GM19239 (cell line): Measurements from ENCODE around the gene LTV1.

Experiments used
- DNase-seq: peaks from one replicate; pipeline ENCODE4 v3.0.0; 2011; ENCODE audit warnings: low spot score; ENCODE audit not compliant: insufficient read length
- FAIRE-seq: peaks from 2 replicates; lab custom pipeline; 2011; peaks lifted over from hg19 to GRCh38; lab: Jason Lieb, UNC

The LTV1 gene

DNA sequence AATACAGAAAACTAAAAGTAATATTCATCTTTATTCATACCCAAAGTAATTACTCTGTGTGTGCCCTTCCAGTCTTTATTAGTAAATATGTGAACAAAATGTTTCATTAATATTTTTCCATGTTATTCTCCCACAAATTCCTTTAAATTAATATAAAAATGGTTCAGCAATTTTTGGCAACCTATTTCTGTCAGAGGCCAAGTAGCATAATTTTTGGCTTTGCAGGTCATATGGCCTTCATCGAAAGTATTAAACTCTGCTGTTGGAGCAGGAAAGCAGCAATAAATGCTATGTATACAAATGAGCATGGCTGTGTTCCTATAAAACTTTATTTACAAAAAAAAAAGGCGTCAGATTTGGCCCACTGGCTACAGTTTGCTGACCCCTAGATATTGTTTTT lies 37.3 kb downstream of the LTV1 start:
- FAIRE-seq (no peak), DNase-seq (no peak)

DNA sequence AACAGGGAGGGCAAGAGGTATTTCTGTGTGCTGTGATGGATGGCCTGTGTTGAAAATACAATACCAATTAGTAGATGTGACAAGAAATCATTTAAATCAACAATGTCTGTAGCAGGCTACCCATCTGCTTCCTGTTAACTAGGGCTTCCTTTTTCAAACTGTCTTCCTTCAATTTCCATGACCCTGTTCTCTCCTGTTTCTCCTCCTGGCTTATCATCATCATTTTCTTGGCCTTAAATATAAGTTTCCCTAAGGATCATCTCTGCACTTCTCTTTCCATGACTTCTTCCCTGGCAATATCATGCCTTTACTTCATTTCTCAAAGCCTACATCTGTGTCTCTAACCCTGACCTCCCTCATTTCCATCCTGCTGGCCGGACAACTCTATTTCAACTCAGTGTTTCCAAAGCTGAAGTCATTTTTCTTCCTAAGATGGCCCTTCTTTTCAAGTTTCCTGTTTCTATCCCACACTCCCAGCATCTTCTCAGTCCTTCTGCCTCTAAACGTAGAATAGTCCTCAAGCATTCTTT lies 39.3 kb downstream of the LTV1 start:
- DNase-seq (no peak), FAIRE-seq (no peak)

DNA sequence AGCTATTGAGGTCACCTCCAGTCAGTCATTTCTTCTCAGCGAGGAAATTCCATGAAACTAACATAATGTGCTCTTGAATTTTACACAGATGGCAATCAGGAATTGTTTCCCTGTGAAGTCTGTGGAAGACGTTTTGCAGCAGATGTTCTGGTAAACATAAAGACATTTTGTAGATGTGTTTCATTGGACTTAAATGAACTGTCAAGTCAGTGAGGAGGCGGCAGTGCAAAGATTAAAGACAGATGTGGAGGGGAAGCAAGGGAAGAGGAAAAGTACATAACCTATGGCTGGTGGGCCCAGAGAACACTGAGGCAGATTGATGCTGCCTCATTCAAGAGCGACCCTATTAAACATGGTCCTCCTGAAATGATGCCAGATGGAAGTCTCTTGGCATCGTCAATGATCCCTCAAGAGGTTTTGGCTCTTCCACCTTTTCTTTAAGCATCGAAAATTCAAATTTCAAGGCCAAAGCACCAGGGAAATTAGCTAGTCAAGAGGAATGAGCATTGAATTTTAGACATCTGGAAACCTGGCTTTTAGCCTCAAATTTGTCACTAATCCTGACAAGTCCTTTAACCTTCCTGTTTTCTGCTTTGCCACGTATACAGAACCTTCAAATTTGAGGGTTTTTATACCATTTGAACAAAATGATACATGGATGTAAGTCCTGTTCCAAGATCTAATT lies 41.2 kb downstream of the LTV1 start:
- DNase-seq (no peak), FAIRE-seq (no peak)

DNA sequence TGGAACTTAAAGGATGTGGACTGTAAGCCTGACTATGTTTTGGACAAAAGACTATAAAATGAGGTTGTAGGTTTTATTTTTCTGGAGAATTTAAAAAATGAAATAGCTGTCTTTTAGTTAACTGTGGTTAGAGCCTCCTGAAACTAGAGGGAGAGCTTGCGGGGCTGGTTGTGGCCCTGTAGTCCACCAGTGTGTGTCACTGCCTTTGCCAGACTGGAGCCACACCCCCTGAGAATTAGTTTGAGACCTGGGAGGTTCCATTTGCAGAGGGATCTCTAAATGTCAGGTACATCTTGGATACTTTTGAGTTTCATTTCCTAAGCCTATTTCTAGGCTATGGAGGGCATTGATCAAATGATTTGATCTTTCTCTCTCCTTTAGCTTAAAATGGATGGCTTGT lies 42.0 kb downstream of the LTV1 start:
- DNase-seq (no peak), FAIRE-seq (no peak)

DNA sequence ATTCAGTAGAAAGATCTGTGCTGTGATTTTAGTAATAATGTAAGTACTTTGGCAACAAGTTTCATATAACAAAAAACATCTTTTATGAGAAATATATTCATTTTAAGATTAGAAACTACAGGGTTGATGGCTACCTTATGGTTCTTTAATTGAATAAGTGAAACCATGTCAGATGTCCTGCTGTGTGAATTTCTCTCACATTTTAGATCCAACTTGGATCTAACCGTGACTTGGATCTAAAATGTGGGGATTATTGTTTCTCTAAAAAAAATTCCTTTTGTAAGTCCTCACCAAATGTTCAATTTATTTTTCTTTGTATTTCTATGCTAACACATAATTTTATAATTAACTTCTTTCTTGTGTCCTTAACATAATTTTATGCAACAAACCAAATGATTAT lies 51.5 kb downstream of the LTV1 start:
- FAIRE-seq (no peak), DNase-seq (no peak)

DNA sequence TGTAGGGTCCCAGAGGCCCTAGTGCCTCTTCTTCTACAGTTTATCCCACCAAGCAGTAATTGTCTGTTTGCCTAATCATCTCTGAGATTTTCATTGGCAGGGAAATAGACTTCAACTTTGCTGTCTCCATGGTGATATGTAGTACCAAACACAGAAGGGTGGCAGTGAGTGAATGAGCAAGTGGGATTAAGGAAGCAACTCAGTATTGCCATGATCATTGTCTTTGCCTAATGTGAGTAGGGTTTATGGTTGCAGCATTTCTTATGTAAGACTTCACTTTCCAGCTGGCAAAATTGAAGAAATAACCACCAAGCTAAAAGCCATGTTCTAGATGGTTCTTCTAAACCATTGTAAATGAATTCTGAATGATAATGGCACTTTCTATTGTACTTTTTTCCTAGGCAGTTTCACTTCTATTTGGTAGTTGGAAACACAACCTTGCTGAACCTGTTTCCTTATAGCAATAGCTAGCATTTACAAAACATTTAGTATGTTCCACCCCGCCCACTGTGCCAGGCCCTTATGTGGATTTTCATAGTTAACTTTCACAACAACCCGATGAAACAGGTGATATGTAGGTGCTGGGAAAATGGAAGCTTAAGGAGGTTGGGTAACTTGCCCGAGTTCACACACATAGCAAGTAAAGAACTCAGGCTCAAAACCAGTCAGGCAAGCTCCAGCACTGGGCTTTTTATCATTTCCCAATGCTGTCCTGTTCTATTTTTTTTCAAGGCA lies 53.2 kb downstream of the LTV1 start:
- DNase-seq, result no peak
- FAIRE-seq, result peak; percentile 18

DNA sequence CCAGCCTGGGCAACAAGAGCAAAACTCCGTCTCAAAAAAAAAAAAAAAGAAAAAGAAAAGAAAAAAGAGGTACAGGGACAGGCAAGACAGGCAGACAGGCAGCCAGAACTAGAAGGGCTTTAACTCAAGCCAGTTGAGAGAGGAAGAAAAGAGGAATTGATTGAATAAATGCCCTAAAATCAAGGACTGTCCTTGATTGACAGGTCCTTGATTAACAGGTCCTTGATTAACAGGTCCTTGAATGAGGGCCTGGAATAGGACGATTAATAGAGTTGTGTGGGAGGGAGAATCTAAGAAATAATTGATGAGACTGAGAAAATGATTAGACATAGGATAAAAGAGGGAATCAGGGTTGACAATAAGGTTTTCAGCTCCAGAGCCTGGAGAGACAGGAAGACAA lies 57.2 kb downstream of the LTV1 start:
- FAIRE-seq (no peak), DNase-seq (no peak)

DNA sequence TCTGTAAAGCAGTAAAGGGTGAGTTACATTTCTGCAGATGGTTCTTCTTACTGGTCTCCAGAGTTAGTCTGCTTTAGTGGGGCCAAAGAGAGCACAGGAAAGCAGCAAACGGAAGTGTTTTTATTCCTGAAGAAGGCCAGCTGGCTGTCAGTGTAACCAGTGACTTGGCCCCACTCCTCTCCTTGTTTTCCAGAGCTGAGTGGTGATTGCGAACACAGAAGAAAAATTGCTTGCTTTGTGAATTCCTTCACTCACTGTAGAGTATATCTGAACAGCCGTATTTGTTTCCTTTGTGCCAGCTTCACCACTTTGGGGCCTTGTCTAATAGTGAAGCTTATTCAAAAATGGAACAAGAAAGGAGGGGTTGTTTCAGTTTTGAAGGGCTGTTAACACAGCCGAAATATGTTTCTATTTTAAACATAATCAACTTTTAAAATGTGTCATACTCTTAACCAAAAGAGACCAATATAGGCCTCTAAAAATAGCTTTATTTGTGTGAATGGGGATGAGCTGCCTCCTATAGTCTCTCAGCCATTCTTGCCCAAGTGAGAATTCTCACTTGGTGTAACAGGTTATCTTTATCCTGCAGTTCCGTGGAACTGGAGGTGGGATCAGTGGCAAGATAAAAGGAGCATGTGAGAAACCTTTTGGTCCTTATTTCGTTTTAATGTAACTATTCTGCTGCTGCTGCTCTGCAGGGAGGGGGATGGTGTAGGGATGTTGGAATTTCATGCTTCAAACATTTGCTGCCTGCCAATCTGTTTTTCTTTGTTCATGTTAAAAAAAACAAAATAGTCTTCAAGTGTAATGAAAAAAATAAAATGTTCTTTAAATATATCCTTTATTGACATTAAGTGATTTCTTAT lies 59.0 kb downstream of the LTV1 start:
- peak; percentile 23 for DNase-seq

DNA sequence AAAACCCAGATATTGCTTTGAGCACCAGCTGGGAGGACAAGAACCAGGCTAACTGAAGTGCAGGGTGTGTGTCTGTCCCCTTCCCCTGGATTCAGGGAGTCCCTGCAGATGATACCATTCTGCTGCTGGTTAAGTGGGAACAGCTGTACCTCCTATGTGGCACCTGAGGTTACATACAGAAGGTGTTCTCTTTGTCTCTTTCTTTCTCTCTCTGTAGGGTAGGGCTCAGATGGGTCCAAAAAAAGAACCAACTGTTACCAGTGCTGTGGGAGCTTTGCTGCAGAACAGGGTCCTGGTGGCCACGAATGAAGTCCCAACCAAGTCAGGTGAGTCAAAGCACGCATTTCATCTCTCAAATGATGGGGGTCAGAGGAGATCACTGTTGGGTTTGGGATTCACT lies 59.7 kb downstream of the LTV1 start:
- DNase-seq (no peak), FAIRE-seq (peak; percentile 62)

More for the DNA sequence above, 59.0 kb downstream of the LTV1 start:
- FAIRE-seq, result peak; percentile 86

DNA sequence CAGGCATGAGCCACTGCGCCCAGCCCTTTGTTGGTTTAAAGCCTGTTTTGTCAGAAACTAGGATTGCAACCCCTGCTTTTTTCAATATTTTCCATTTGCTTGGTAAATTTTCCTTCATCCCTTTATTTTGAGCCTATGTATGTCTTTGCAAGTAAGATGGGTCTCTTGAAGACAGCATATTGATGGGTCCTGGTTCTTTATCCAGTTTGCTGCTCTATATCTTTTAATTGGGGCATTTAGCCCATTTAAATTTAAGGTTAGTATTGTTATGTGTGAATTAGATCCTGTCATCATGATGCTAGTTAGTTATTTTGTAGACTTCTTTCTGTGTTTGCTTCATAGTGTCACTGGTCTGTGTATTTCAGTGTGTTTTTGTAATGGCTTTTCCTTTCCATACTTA lies 67.9 kb downstream of the LTV1 start:
- no peak for DNase-seq
- FAIRE-seq, result no peak

DNA sequence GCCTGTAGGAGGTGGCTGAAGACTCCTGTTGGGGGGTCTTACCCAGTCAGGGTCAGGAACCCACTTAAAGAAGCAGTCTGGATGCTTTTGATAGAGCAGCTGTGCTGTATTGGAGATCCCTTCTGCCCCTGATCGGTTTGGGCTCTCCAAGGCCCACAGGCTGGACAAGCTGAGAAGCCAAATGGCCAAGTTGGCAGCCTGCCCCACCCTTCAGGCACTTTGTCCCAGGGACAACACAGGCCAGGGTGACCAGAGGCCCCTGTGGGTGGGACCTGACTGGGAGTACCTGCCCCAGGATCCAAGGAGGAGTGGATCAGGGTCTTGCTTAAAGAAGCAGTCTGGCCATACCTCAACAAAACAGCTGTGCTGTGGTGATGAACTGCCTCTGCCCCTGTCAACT lies 69.5 kb downstream of the LTV1 start:
- FAIRE-seq (no peak), DNase-seq (no peak)
